GM18502 (cell line): ENCODE results near the gene NECAB2.

ENCODE experiments used
- ATAC-seq: cut with Tn5 transposase; IDR thresholded peaks from one replicate; pipeline ENCODE4 v1.9.1; 2021; ENCODE audit warnings: mild to moderate bottlenecking; ENCODE audit not compliant: unreplicated experiment, poor library complexity

Gene NECAB2

GRCh38 chr16:83967838-83968305 is at the start of gene NECAB2:
Gene NECAB2, plus strand, starts transcription at chr16:83968244. Its CDS starts 405 bp downstream, at chr16:83968649.
- no peak for ATAC-seq

DNA sequence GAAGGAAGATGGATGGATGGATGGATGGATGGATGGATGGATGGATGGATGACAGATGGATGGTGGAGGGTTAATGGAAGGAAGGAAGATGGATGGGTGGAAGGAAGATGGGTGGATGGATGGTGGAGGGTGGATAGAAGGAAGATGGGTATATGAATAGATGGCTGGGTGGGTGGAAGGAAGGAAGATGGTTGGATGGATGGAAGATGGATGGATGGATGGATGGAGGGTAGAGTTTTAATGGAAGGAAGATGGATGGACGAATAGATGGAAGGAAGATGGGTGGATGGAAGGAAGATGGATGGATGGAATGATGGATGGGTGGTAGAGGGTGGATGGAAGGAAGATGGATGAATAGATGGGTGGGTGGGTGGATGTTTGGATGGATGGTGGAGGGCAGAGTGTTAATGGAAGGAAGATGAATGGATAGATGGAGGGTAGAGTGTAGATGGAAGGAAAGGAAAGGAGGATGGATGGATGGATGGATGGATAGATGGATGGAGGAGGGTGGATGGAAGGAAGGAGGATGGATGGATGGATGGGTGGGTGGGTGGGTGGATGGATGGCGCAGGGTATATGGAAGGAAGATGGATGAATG is 47.1 kb upstream of the NECAB2 start:
- no peak for ATAC-seq

- ATAC-seq: no peak
These were observed 44.3 kb upstream of the NECAB2 start for GRCh38 chr16:83923581-83924365.

GRCh38 chr16:83924686-83925085 is 43.4 kb upstream of the NECAB2 start:
- no peak for ATAC-seq

GRCh38 chr16:83925095-83925905 is 42.7 kb upstream of the NECAB2 start:
- ATAC-seq: no peak

- ATAC-seq: no peak
These were observed 41.9 kb upstream of the NECAB2 start for GRCh38 chr16:83925957-83926725.

- ATAC-seq: peak; percentile 70
These were observed 41.2 kb upstream of the NECAB2 start for GRCh38 chr16:83926726-83927397.

GRCh38 chr16:83928341-83929055 is 39.5 kb upstream of the NECAB2 start:
- ATAC-seq: no peak

DNA sequence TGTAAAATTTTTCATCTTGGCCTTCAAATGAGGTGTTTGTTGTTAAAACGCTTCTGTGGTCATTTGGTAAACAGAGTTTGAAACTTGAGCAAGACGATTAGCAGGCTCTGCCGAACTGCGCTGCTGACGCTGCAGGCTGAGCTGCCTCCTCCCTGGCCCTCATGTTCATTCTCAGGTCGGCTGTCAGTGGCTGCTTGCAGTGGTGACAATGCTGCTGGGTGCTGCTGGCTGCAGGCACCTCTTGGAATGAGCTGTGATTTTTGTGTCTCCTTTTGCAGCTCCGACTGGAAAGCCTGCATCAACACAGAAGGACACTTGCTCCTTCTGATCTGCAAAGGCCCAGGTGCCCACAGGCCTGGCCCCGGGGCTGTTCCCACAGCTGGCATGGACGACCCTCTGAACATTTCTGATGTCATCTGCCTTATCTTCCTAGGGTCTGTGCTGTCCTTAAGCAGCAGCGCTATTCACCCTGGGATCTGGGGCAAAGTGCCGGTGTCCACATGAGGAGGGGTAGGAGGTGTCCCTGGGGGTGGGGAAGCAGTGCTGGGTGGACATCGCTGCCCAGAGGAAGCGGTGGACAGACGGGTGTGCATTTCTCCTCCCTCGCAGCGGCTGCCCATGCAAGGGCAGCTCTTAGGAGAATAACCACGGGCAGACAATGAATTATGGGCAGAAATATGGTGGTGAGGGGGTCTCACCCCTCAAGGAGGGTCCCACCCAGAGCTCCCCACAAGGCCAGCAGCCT is 38.1 kb upstream of the NECAB2 start:
- no peak for ATAC-seq

DNA sequence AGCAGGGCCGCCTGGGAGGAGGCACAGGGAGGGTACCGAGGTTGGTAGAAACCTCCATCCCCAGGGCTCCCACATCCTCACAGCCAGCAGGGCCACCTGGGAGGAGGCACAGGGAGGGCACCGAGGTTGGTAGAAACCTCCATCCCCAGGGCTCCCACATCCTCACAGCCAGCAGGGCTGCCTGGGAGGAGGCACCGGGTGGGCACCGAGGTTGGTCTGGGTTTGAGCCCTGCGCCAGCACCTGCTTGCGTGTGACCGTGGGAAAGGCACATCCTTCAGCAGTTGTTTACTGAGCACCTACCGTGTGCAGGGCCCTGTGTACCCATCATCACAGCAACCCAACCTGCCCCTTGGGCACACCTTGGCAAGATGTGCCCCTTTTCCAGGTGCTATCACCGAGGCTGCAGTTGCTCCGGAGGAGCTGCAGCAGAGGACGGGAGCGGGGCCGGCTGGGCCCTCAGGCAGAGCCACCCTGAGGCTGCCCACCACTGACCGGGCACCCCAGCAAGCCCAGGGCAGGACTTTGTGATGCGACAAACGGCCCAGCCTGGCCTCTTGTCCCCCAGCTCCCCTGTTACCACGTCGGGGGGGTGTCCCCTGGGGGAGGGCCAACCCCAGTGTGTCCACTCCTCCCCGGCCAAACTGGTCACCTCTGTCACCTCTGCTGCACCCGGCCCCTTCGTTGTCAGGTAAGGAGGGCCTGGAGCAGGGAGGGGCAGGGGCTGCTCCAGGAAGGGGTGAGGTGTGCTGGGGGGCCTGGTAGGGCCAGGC is 37.1 kb upstream of the NECAB2 start:
- no peak for ATAC-seq

GRCh38 chr16:83931556-83931955 is 36.5 kb upstream of the NECAB2 start:
- no peak for ATAC-seq

DNA sequence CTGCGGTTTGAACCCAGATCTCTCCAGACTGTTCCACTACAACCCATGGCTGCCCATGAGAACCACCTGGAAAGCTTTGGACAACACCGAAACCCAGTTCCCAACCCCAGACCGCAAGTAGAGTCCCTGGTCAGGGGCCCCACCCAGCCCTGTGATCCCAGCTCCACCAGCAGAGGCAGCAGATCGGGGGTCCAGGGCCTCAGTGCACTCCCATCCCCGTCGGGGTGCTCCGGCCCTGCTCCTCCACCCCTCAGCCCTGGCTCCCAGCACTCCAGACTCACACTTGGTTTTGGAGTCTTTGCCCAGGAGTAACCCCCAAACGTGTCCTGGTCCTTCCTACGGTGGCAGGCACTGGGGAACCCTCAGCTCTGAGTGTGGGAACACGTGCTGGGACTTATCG is 35.7 kb upstream of the NECAB2 start:
- ATAC-seq: no peak

- no peak for ATAC-seq
These were observed 34.9 kb upstream of the NECAB2 start for GRCh38 chr16:83932955-83933673.

GRCh38 chr16:83933885-83934683 is 34.0 kb upstream of the NECAB2 start:
- no peak for ATAC-seq

DNA sequence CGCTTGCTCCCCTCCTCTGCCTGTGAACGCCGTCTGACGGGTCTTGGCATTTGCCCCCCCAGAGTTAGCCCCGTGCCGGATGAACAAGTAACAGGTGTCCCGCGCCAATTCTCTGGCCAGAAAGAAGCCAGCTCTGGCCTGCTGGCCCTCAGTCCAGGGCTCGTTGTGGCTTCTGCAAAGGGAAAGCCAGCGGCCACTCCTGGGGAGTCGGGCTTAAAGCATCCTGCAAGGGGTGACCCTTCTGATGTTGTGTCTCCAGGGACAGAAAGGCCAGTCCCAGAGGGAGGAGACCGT is 33.4 kb upstream of the NECAB2 start:
- no peak for ATAC-seq

DNA sequence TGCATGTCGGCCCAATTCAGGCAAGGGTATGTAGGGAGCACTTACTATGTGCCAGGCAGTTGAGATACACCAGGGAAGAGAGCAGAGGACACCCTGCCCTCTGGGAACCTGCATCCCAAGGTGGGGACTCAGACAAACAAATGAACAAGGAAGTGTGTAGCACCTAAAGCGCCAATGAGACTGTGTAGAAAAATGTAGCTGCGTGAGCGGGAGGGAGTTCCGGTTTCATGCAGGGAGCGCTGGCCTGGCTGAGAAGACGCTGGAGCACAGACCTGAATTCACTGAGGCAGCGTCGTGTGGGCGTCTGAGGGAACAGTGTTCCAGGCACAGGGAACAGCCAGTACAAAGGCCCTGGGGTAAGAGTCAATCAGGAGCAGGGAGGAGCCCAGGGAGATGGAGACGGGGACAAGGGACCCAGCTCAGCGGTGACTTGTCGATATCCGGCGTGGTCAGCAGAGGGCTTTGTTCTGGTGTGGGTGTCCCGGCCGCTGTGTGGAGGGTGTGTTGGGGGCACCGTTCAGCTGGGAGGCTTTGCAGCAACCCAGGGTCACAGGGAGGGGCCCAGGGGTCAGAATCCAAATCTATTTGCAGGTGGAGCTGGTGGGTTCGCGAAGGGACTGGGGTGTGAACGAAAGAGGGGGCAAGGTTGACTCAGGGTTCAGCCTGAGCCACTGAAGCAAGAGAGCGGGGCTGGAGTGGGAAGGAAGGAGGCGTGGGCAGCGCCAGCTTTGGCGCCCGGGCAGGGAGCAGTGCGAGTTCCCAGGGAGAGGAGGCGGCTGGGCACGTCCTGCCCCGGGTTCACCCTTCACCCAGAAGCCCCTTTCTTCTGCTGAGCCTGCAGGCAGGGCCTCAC is 32.8 kb upstream of the NECAB2 start:
- no peak for ATAC-seq
